ENCODE results near the gene BCL3. TPM values are rescaled to one million over a fixed set of nuclear protein-coding genes. Genes with fewer than 3 reads are reported as not detected.
A peak's percentile ranks its signal among the peaks of the same experiment; 100 is the strongest.

BCL3 gene
- total and polyA plus RNA-seq, 4 donors: 17.6 to 233 (median 63.8) TPM

DNA sequence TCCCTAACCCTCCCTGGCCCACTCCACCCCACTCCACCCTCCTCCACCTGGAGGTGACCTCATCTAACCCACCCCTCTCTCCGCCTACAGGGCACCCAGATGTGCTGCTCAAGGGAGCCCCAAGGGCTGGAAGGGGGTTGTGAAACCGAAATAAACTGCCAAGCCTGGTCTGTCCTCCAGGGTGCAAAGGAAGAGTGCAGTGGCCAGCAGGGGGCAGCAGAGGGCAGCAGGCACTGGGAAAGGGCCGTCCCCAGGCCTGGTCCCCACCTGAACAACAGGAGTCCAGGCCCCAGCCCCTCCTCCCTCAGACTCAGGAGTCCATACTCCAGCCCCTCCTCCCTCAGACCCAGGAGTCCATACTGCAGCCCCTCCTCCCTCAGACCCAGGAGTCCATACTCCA, 52.0 kb downstream of the BCL3 start:
- H3K4me1 ChIP-seq (ENCODE audit: control insufficient read depth in 5 of 5, insufficient read depth in 5 of 5, low read length in 5 of 5): peaks cover 0 to 3% (median 0%) of the 10 kb centered on the region in 5 donors
- DNase-seq: peak; percentile 81 to 87 (median 86)
- no peak overlapping the region for H3K27ac ChIP-seq (ENCODE audit: low read depth in 1 of 2, low read length in 1 of 2)
- H3K27me3 ChIP-seq (ENCODE audit: control insufficient read depth in 3 of 3, insufficient read depth in 3 of 3, low read length in 2 of 3): no peaks in the 10 kb centered on the region
- 0 to 3% methylated on average over 3 of the region's 3 CpGs for WGBS, 2 donors
- no peak overlapping the region for H3K9ac ChIP-seq (ENCODE audit: insufficient read depth in 1 of 2, low read length in 2 of 2)
- H3K4me3 ChIP-seq: no peak overlapping the region
- peak; percentile 89 for ATAC-seq (ENCODE audit: insufficient read depth, low FRiP score)
- peaks cover 0 to 4% (median 0%) of the 10 kb centered on the region in 4 donors for H3K9me3 ChIP-seq (ENCODE audit: control insufficient read depth in 4 of 4, insufficient read depth in 3 of 4, low read length in 3 of 4)
- TF ChIP-seq, protein P1, sequence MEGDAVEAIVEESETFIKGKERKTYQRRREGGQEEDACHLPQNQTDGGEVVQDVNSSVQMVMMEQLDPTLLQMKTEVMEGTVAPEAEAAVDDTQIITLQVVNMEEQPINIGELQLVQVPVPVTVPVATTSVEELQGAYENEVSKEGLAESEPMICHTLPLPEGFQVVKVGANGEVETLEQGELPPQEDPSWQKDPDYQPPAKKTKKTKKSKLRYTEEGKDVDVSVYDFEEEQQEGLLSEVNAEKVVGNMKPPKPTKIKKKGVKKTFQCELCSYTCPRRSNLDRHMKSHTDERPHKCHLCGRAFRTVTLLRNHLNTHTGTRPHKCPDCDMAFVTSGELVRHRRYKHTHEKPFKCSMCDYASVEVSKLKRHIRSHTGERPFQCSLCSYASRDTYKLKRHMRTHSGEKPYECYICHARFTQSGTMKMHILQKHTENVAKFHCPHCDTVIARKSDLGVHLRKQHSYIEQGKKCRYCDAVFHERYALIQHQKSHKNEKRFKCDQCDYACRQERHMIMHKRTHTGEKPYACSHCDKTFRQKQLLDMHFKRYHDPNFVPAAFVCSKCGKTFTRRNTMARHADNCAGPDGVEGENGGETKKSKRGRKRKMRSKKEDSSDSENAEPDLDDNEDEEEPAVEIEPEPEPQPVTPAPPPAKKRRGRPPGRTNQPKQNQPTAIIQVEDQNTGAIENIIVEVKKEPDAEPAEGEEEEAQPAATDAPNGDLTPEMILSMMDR (IDR thresholded peaks at IDR 0.05; ENCODE audit: control extremely low read depth, extremely low read depth): peak; percentile 96
- no peaks in the 10 kb centered on the region for H3K36me3 ChIP-seq (ENCODE audit: control insufficient read depth in 4 of 4, insufficient read depth in 4 of 4, low read length in 4 of 4)

DNA sequence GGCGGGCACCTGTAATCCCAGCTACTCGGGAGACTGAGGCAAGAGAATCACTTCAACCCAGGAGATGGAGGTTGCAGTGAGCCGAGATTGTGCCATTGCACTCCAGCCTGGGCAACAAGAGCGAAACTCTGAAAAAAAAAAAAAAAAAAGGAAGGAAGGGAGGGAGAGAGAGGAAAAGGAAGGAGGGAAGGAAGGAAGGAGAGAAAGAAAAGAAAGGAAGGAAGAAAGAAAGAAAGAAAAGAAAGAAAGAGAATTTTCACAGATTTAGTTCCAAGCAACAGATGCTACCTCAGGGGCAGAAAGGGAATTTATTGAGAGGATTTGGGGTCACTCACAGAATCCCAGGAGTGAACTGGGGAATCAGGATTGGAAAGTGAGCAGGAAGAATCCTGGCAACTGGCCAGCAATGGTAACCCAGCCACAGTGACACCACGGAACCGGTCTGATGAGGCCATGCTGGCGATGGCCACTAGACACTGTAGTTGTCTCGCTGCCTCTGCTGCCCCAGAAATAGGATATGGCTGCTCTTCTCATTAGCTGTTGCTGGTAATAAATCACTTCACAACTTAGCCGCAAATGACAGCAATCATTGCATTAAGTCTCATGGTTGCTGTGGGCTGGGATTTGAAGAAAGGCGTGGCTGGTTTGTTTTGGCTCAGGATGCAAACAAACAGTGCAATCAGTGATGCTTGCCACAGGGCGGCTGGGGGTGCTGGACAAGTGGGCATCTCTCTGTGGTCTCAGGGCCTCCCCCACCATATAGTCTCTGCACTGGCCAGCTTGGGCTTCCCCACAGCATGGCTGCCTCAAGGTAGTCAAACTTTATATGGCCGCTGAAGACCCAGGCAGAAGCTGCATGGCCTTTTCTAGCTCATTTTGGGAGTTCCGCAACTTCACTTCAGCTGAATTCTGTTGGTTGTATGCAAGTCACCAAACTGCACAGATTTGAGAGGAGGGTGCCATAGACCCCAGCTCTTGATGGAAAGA, 55.2 kb downstream of the BCL3 start:
- Histone ChIP-seq H3K9ac (ENCODE audit: insufficient read depth in 1 of 2, low read length in 2 of 2) (no peak overlapping the region), H3K9me3 (ENCODE audit: control insufficient read depth in 4 of 4, insufficient read depth in 3 of 4, low read length in 3 of 4) (peaks cover 0 to 4% (median 0%) of the 10 kb centered on the region in 4 donors), H3K27ac (ENCODE audit: low read depth in 1 of 2, low read length in 1 of 2) (no peak overlapping the region), H3K4me3 (no peak overlapping the region), H3K4me1 (ENCODE audit: control insufficient read depth in 5 of 5, insufficient read depth in 5 of 5, low read length in 5 of 5) (peaks cover 0 to 14% (median 12%) of the 10 kb centered on the region in 5 donors), H3K27me3 (ENCODE audit: control insufficient read depth in 3 of 3, insufficient read depth in 3 of 3, low read length in 2 of 3) (no peaks in the 10 kb centered on the region), H3K36me3 (ENCODE audit: control insufficient read depth in 4 of 4, insufficient read depth in 4 of 4, low read length in 4 of 4) (no peaks in the 10 kb centered on the region)
- no peak for DNase-seq
- TF ChIP-seq, protein P1 (IDR thresholded peaks at IDR 0.05; ENCODE audit: control extremely low read depth, extremely low read depth): no peak
- ATAC-seq (ENCODE audit: insufficient read depth, low FRiP score): no peak
- 85% methylated on average over 13 of the region's 13 CpGs for WGBS, 2 donors

GRCh38 chr19:44806291-44806690, 57.8 kb downstream of the BCL3 start:
- no peak overlapping the region for H3K27ac ChIP-seq (ENCODE audit: low read depth in 1 of 2, low read length in 1 of 2)
- H3K27me3 ChIP-seq (ENCODE audit: control insufficient read depth in 3 of 3, insufficient read depth in 3 of 3, low read length in 2 of 3): no peaks in the 10 kb centered on the region
- TF ChIP-seq, protein P1 (IDR thresholded peaks at IDR 0.05; ENCODE audit: control extremely low read depth, extremely low read depth): no peak
- WGBS, 2 donors: 91% methylated on average over 7 of the region's 7 CpGs
- no peak overlapping the region for H3K9ac ChIP-seq (ENCODE audit: insufficient read depth in 1 of 2, low read length in 2 of 2)
- ATAC-seq (ENCODE audit: insufficient read depth, low FRiP score): no peak
- no peak for DNase-seq
- no peak overlapping the region for H3K4me3 ChIP-seq
- H3K9me3 ChIP-seq (ENCODE audit: control insufficient read depth in 4 of 4, insufficient read depth in 3 of 4, low read length in 3 of 4): peaks cover 0 to 4% (median 0%) of the 10 kb centered on the region in 4 donors
- peaks cover 0 to 27% (median 12%) of the 10 kb centered on the region in 5 donors for H3K4me1 ChIP-seq (ENCODE audit: control insufficient read depth in 5 of 5, insufficient read depth in 5 of 5, low read length in 5 of 5)
- peaks cover 0 to 2% (median 0%) of the 10 kb centered on the region in 4 donors for H3K36me3 ChIP-seq (ENCODE audit: control insufficient read depth in 4 of 4, insufficient read depth in 4 of 4, low read length in 4 of 4)
